GM19328 (cell line): ENCODE results near the gene CLMN.

Experiments
- ATAC-seq: cut with Tn5 transposase; IDR thresholded peaks from one replicate; pipeline ENCODE4 v1.9.1; 2021; ENCODE audit warnings: mild to moderate bottlenecking, moderate library complexity; ENCODE audit not compliant: unreplicated experiment

Gene CLMN

GRCh38 chr14:95321693-95322455, 2.2 kb upstream of the CLMN start:
- ATAC-seq: no peak

GRCh38 chr14:95320955-95321600, 1.4 kb upstream of the CLMN start:
- no peak for ATAC-seq

- no peak for ATAC-seq
Observed at GRCh38 chr14:95320078-95320895, 579 bp upstream of the CLMN start.

GRCh38 chr14:95318399-95319311, 1.1 kb downstream of the CLMN start:
- ATAC-seq: no peak

GRCh38 chr14:95317817-95318343, 1.8 kb downstream of the CLMN start:
- ATAC-seq: no peak

- no peak for ATAC-seq
Observed at GRCh38 chr14:95316821-95317220, 2.9 kb downstream of the CLMN start.

- no peak for ATAC-seq
Observed at GRCh38 chr14:95315579-95315978, 4.1 kb downstream of the CLMN start.

GRCh38 chr14:95315156-95315555, 4.6 kb downstream of the CLMN start:
- ATAC-seq: no peak

- ATAC-seq: no peak
Observed at GRCh38 chr14:95314609-95315008, 5.1 kb downstream of the CLMN start.

GRCh38 chr14:95313707-95314106, 6.0 kb downstream of the CLMN start:
- no peak for ATAC-seq

GRCh38 chr14:95313190-95313589, 6.5 kb downstream of the CLMN start:
- no peak for ATAC-seq

GRCh38 chr14:95312311-95312710, 7.4 kb downstream of the CLMN start:
- no peak for ATAC-seq

- ATAC-seq: no peak
Observed at GRCh38 chr14:95311752-95312151, 8.0 kb downstream of the CLMN start.

GRCh38 chr14:95310635-95311380, 8.9 kb downstream of the CLMN start:
- no peak for ATAC-seq

GRCh38 chr14:95309261-95310051, 10.3 kb downstream of the CLMN start:
- ATAC-seq: no peak

GRCh38 chr14:95308073-95308472, 11.6 kb downstream of the CLMN start:
- ATAC-seq: no peak

GRCh38 chr14:95307402-95308041, 12.2 kb downstream of the CLMN start:
- ATAC-seq: no peak

- ATAC-seq: no peak
Observed at GRCh38 chr14:95305940-95306339, 13.8 kb downstream of the CLMN start.
